H9 (cell line): ENCODE measurements around the gene LPCAT1. TPM values are rescaled to one million over a fixed set of nuclear protein-coding genes. Genes with fewer than 3 reads are reported as not detected.

Experiments used
- DNase-seq: peaks from one replicate; pipeline ENCODE4 v3.0.0-alpha.2; 2017
- H2AFZ ChIP-seq: one replicate; pipeline ENCODE4 v1.6.1; 2013; ENCODE audit warnings: mild to moderate bottlenecking, low read length, control low read depth, moderate library complexity
- H2AK5ac ChIP-seq: 2 replicates; pipeline ENCODE4 v1.6.1; 2013; ENCODE audit warnings: low read length, control low read depth, mixed read lengths; ENCODE audit not compliant: insufficient read length
- H2BK120ac ChIP-seq: one replicate; pipeline ENCODE4 v1.6.1; 2013; ENCODE audit warnings: low read depth, mild to moderate bottlenecking, low read length, control low read depth, inconsistent platforms; ENCODE audit not compliant: poor library complexity, severe bottlenecking
- H2BK12ac ChIP-seq: 2 replicates; pipeline ENCODE4 v1.6.1; 2013; ENCODE audit warnings: low read length, control low read depth, mixed read lengths, low read depth; ENCODE audit not compliant: insufficient read length
- H2BK15ac ChIP-seq: 2 replicates; pipeline ENCODE4 v1.6.1; 2013; ENCODE audit warnings: low read depth, low read length, control low read depth
- H2BK20ac ChIP-seq: one replicate; pipeline ENCODE4 v1.6.1; 2013; ENCODE audit warnings: low read depth, mild to moderate bottlenecking, low read length, control low read depth, inconsistent platforms; ENCODE audit not compliant: poor library complexity, severe bottlenecking
- H2BK5ac ChIP-seq: 2 replicates; pipeline ENCODE4 v1.6.1; 2013; ENCODE audit warnings: low read length, control low read depth, mixed read lengths; ENCODE audit not compliant: insufficient read length
- H3K14ac ChIP-seq: 2 replicates; pipeline ENCODE4 v1.6.1; 2013; ENCODE audit warnings: low read length, control low read depth; ENCODE audit not compliant: insufficient read depth
- H3K18ac ChIP-seq: 2 replicates; pipeline ENCODE4 v1.6.1; 2013; ENCODE audit warnings: low read depth, mild to moderate bottlenecking, mixed read lengths, low read length, control low read depth; ENCODE audit not compliant: insufficient read length
- H3K23ac ChIP-seq: 2 replicates; pipeline ENCODE4 v1.6.1; 2013; ENCODE audit warnings: low read length, control low read depth, mixed read lengths, low read depth; ENCODE audit not compliant: insufficient read length
- H3K23me2 ChIP-seq: 2 replicates; pipeline ENCODE4 v1.6.1; 2013; ENCODE audit warnings: low read depth, mild to moderate bottlenecking, mixed read lengths, low read length, control low read depth; ENCODE audit not compliant: insufficient read length, poor library complexity, severe bottlenecking
- H3K27ac ChIP-seq: 2 replicates; pipeline ENCODE4 v1.5.1; 2013; ENCODE audit warnings: low read length, control low read depth, mixed read lengths, low read depth; ENCODE audit not compliant: insufficient read length
- H3K27me3 ChIP-seq: 2 replicates; pipeline ENCODE4 v1.6.1; 2013; ENCODE audit warnings: low read length, control low read depth, inconsistent platforms; ENCODE audit not compliant: insufficient read depth
- H3K4ac ChIP-seq: 2 replicates; pipeline ENCODE4 v1.6.1; 2013; ENCODE audit warnings: low read depth, mild to moderate bottlenecking, control low read depth, inconsistent platforms, low read length, moderate library complexity
- H3K4me1 ChIP-seq: 2 replicates; pipeline ENCODE4 v1.6.1; 2013; ENCODE audit warnings: low read length, control low read depth, inconsistent platforms; ENCODE audit not compliant: insufficient read depth
- H3K4me2 ChIP-seq: 2 replicates; pipeline ENCODE4 v1.6.1; 2013; ENCODE audit warnings: low read length, control low read depth, mixed read lengths; ENCODE audit not compliant: insufficient read length, insufficient read depth
- H3K56ac ChIP-seq: 2 replicates; pipeline ENCODE4 v1.6.1; 2013; ENCODE audit warnings: low read depth, mild to moderate bottlenecking, mixed read lengths, low read length, control low read depth; ENCODE audit not compliant: insufficient read length
- H3K79me1 ChIP-seq: 2 replicates; pipeline ENCODE4 v1.6.1; 2013; ENCODE audit warnings: low read depth, mild to moderate bottlenecking, moderate library complexity, low read length, control low read depth, inconsistent platforms; ENCODE audit not compliant: insufficient read depth, poor library complexity, severe bottlenecking
- H3K79me2 ChIP-seq: 2 replicates; pipeline ENCODE4 v1.6.1; 2013; ENCODE audit warnings: low read length, control low read depth, inconsistent platforms; ENCODE audit not compliant: insufficient read depth
- H3K9ac ChIP-seq: 2 replicates; pipeline ENCODE4 v1.6.1; 2013; ENCODE audit warnings: low read length, control low read depth, mixed read lengths; ENCODE audit not compliant: insufficient read length; ENCODE audit errors: extremely low read depth
- H3K9me3 ChIP-seq: one replicate; pipeline ENCODE4 v1.6.1; 2013; ENCODE audit warnings: low read depth, low read length, inconsistent platforms; ENCODE audit not compliant: control insufficient read depth
- H3T11ph ChIP-seq: one replicate; pipeline ENCODE4 v1.6.1; 2013; ENCODE audit warnings: mild to moderate bottlenecking, low read length, control low read depth, inconsistent platforms
- H4K20me1 ChIP-seq: one replicate; pipeline ENCODE4 v1.6.1; 2013; ENCODE audit not compliant: control insufficient read depth, insufficient read length, insufficient read depth
- H4K5ac ChIP-seq: 2 replicates; pipeline ENCODE4 v1.6.1; 2013; ENCODE audit warnings: low read depth, mild to moderate bottlenecking, mixed read lengths, low read length, control low read depth; ENCODE audit not compliant: insufficient read length
- H4K8ac ChIP-seq: replicated peaks from 2 replicates; pipeline ENCODE4 v1.6.1; 2013; ENCODE audit warnings: low read length, control low read depth, mixed read lengths, low read depth; ENCODE audit not compliant: insufficient read length
- H4K91ac ChIP-seq: 2 replicates; pipeline ENCODE4 v1.6.1; 2013; ENCODE audit warnings: low read depth, mild to moderate bottlenecking, moderate library complexity, mixed read lengths, low read length, control low read depth; ENCODE audit not compliant: insufficient read length
- H3K27ac Mint-ChIP-seq, 3 experiments: 2 replicates in 2 of 3; 3 replicates in 1 of 3; pipeline ENCODE4 v1.8.0; 2020 to 2021; ENCODE audit warnings: mixed read lengths in 3 of 3, mild to moderate bottlenecking in 1 of 3, moderate library complexity in 1 of 3
- H3K27me3 Mint-ChIP-seq: 2 replicates; pipeline ENCODE4 v1.8.0; 2021; ENCODE audit warnings: low read depth, mild to moderate bottlenecking, moderate library complexity, mixed read lengths
- H3K36me3 Mint-ChIP-seq, 3 experiments: 2 replicates in 2 of 3; 3 replicates in 1 of 3; pipeline ENCODE4 v1.8.0; 2020 to 2021; ENCODE audit warnings: low read depth in 3 of 3, mixed read lengths in 3 of 3; ENCODE audit not compliant: insufficient read depth in 1 of 3
- H3K4me1 Mint-ChIP-seq, 2 experiments: 2 replicates each; pipeline ENCODE4 v1.8.0; 2020; ENCODE audit warnings: mixed read lengths in 2 of 2
- H3K4me3 Mint-ChIP-seq, 2 experiments: 2 replicates in 1 of 2; 3 replicates in 1 of 2; pipeline ENCODE4 v1.8.0; 2020 to 2021; ENCODE audit warnings: mild to moderate bottlenecking in 2 of 2, mixed read lengths in 2 of 2, moderate library complexity in 1 of 2
- H3K9me3 Mint-ChIP-seq, 2 experiments: 2 replicates in 1 of 2; 3 replicates in 1 of 2; pipeline ENCODE4 v1.8.0; 2020; ENCODE audit warnings: mild to moderate bottlenecking in 2 of 2, mixed read lengths in 2 of 2, moderate library complexity in 1 of 2
- CTCF ChIP-seq: fragments of 200-600 bp; sonication (generic); conservative IDR thresholded peaks from 3 replicates; pipeline ENCODE4 v1.8.0; 2021; ENCODE audit warnings: antibody characterized with exemption, mild to moderate bottlenecking
- WGBS: extraction: QIAGEN DNeasy Blood & Tissue Kit; methylation state at CpG from one replicate; pipeline ENCODE4 v1.1.7; 2013; ENCODE audit warnings: missing lambda C conversion rate, low lambda C conversion rate, mixed read lengths; ENCODE audit not compliant: insufficient read length; ENCODE audit errors: extremely low coverage; 5-methylcytosine and 5-hydroxymethylcytosine counted together
- total RNA-seq: library from RNA; stranded (reverse); gene quantifications from 2 replicates; pipeline ENCODE4 v1.2.1, GENCODE V29; 2021

Gene LPCAT1
- total RNA-seq, 1 experiment from 2014 or later: 231 TPM

GRCh38 chr5:1523480-1523792 is 324 bp downstream of the LPCAT1 start:
- Histone ChIP-seq H3K27me3 (no peaks in the 10 kb centered on the region), H3K4me2 (peak overlapping the region; percentile 48), H2AFZ (no peak overlapping the region), H4K5ac (no peak overlapping the region), H2BK15ac (no peak overlapping the region), H2AK5ac (no peak overlapping the region), H2BK20ac (no peak overlapping the region), H2BK12ac (no peak overlapping the region), H3K27ac (no peak overlapping the region), H3K18ac (no peak overlapping the region), H3K79me1 (peaks cover 3% of the 10 kb centered on the region), H4K20me1 (no peaks in the 10 kb centered on the region), H4K8ac (no peak overlapping the region), H2BK120ac (no peak overlapping the region), H2BK5ac (no peak overlapping the region), H3T11ph (no peak overlapping the region), H3K79me2 (peaks cover 42% of the 10 kb centered on the region), H3K4me1 (peaks cover 5% of the 10 kb centered on the region; the same call in 1 of the 2 replicates), H3K14ac (peak overlapping the region; percentile 80; the same call in 1 of the 2 replicates), H3K56ac (no peak overlapping the region), H3K9ac (no peak overlapping the region), H3K4ac (no peak overlapping the region), H3K23me2 (peaks cover 9% of the 10 kb centered on the region), H4K91ac (no peak overlapping the region), H3K9me3 (no peaks in the 10 kb centered on the region), H3K23ac (no peak overlapping the region)
- no peaks in the 10 kb centered on the region for H3K9me3 Mint-ChIP-seq
- peaks cover 20 to 37% (median 30%) of the 10 kb centered on the region in 3 experiments; a peak in 6 of 7 replicates for H3K36me3 Mint-ChIP-seq
- H3K4me1 Mint-ChIP-seq: peaks cover 24 to 36% of the 10 kb centered on the region in 2 experiments
- no peak for DNase-seq
- no CpG with 5 or more reads among the region's 48 CpGs for WGBS
- H3K4me3 Mint-ChIP-seq: peak overlapping the region; percentile 83 to 96
- H3K27me3 Mint-ChIP-seq: peaks cover 6% of the 10 kb centered on the region
- no peak overlapping the region for H3K27ac Mint-ChIP-seq
- TF ChIP-seq CTCF: no peak
